Dedifferentiated amniotic fluid mesenchymal stem cell (primary cell): ENCODE results near the gene ING1.
"Not testable (repeated sequence)": the region's sequence is repeated elsewhere in the genome, so short reads cannot be mapped to it uniquely, and the experiment has no call there.

ENCODE experiments used
- DNase-seq: peaks from one replicate; pipeline ENCODE4 v3.0.0-alpha.2; 2016; ENCODE audit errors: extremely low spot score

ING1 gene

GRCh38 chr13:110690516-110690915 lies 23.0 kb upstream of the ING1 start:
- DNase-seq, result no peak

GRCh38 chr13:110695774-110696173 lies 17.7 kb upstream of the ING1 start:
- DNase-seq, result not testable (repeated sequence)

GRCh38 chr13:110696776-110697175 lies 16.7 kb upstream of the ING1 start:
- DNase-seq, result no peak

GRCh38 chr13:110697842-110698241 lies 15.7 kb upstream of the ING1 start:
- DNase-seq, result no peak

GRCh38 chr13:110698689-110699088 lies 14.8 kb upstream of the ING1 start:
- DNase-seq, result no peak

GRCh38 chr13:110699148-110700145 lies 14.1 kb upstream of the ING1 start:
- no peak for DNase-seq

- no peak for DNase-seq
Observed at GRCh38 chr13:110700186-110700585, 13.3 kb upstream of the ING1 start.

GRCh38 chr13:110700641-110701040 lies 12.9 kb upstream of the ING1 start:
- DNase-seq, result no peak

- DNase-seq, result not testable (repeated sequence)
Observed at GRCh38 chr13:110701061-110701460, 12.4 kb upstream of the ING1 start.

GRCh38 chr13:110702089-110702488 lies 11.4 kb upstream of the ING1 start:
- no peak for DNase-seq

GRCh38 chr13:110702591-110703526 lies 10.6 kb upstream of the ING1 start:
- no peak for DNase-seq

- DNase-seq, result no peak
Observed at GRCh38 chr13:110705356-110705825, 8.1 kb upstream of the ING1 start.

GRCh38 chr13:110705826-110706569 lies 7.5 kb upstream of the ING1 start, which contains the start of gene CARS2:
TSS of gene CARS2 (minus strand) at chr13:110706116. CDS start at chr13:110706093, 23 bp downstream.
- peak; percentile 86 for DNase-seq

- DNase-seq, result no peak
Observed at GRCh38 chr13:110706570-110707372, 6.7 kb upstream of the ING1 start.

- DNase-seq, result peak; percentile 71
Observed at GRCh38 chr13:110712081-110712848, 1.2 kb upstream of the ING1 start.

GRCh38 chr13:110712849-110713641 lies 455 bp upstream of the ING1 start:
- DNase-seq, result peak; percentile 99

GRCh38 chr13:110713981-110714796 lies 689 bp downstream of the ING1 start:
- peak; percentile 52 for DNase-seq

- no peak for DNase-seq
Observed at GRCh38 chr13:110714797-110715394, 1.4 kb downstream of the ING1 start.
